ENCODE results near the gene CACNA1C. TPM values are rescaled to one million over a fixed set of nuclear protein-coding genes. Genes with fewer than 3 reads are reported as not detected.

CACNA1C gene
- total RNA-seq, 1 donor from 2014 or later: 0.02 TPM

- TF ChIP-seq CTCF (IDR thresholded peaks at IDR 0.05): no peak
- DNase-seq (no peak), ATAC-seq (ENCODE audit: low read depth) (no peak)
- Mint-ChIP-seq H3K27ac (no peak overlapping the region), H3K9me3 (no peaks in the 10 kb centered on the region), H3K4me3 (no peak overlapping the region), H3K4me1 (no peaks in the 10 kb centered on the region), H3K27me3 (peaks cover 3% of the 10 kb centered on the region), H3K36me3 (ENCODE audit: low read depth) (no peaks in the 10 kb centered on the region)
- ChIA-PET POLR2A (no interaction called here), CTCF (no interaction called here)
- intact Hi-C loops (cut with micrococcal nuclease): no loop called here
These were observed 288.4 kb downstream of the CACNA1C start for GRCh38 chr12:2341051-2341751.

GRCh38 chr12:2341871-2342270 lies 289.1 kb downstream of the CACNA1C start:
- Mint-ChIP-seq H3K27me3 (peaks cover 3% of the 10 kb centered on the region), H3K4me3 (no peak overlapping the region), H3K27ac (no peak overlapping the region), H3K9me3 (no peaks in the 10 kb centered on the region), H3K4me1 (no peaks in the 10 kb centered on the region), H3K36me3 (ENCODE audit: low read depth) (no peaks in the 10 kb centered on the region)
- ChIA-PET POLR2A (no interaction called here), CTCF (no interaction called here)
- ATAC-seq (ENCODE audit: low read depth): no peak
- DNase-seq: no peak
- TF ChIP-seq CTCF (IDR thresholded peaks at IDR 0.05): no peak
- intact Hi-C loops (cut with micrococcal nuclease): no loop called here

GRCh38 chr12:2343681-2344080 lies 290.9 kb downstream of the CACNA1C start:
- Mint-ChIP-seq H3K27ac (no peak overlapping the region), H3K27me3 (no peaks in the 10 kb centered on the region), H3K36me3 (ENCODE audit: low read depth) (no peaks in the 10 kb centered on the region), H3K9me3 (no peaks in the 10 kb centered on the region), H3K4me1 (no peaks in the 10 kb centered on the region), H3K4me3 (no peak overlapping the region)
- no peak for ATAC-seq (ENCODE audit: low read depth)
- DNase-seq: no peak
- intact Hi-C loops (cut with micrococcal nuclease): no loop called here
- CTCF ChIA-PET: no interaction called here
- POLR2A ChIA-PET: no interaction called here
- TF ChIP-seq CTCF (IDR thresholded peaks at IDR 0.05): no peak

- ATAC-seq (ENCODE audit: low read depth) (no peak), DNase-seq (no peak)
- no peak overlapping the region for H3K4me3 Mint-ChIP-seq
- no peaks in the 10 kb centered on the region for H3K9me3 Mint-ChIP-seq
- CTCF ChIA-PET: no interaction called here
- no peaks in the 10 kb centered on the region for H3K4me1 Mint-ChIP-seq
- H3K27me3 Mint-ChIP-seq: no peaks in the 10 kb centered on the region
- POLR2A ChIA-PET: no interaction called here
- H3K36me3 Mint-ChIP-seq (ENCODE audit: low read depth): no peaks in the 10 kb centered on the region
- TF ChIP-seq CTCF (IDR thresholded peaks at IDR 0.05): no peak
- intact Hi-C loops (cut with micrococcal nuclease): no loop called here
- H3K27ac Mint-ChIP-seq: no peak overlapping the region
These were observed 291.7 kb downstream of the CACNA1C start for GRCh38 chr12:2344476-2344875.

GRCh38 chr12:2344885-2345284 lies 292.1 kb downstream of the CACNA1C start:
- Mint-ChIP-seq H3K27ac (no peak overlapping the region), H3K36me3 (ENCODE audit: low read depth) (no peaks in the 10 kb centered on the region), H3K4me1 (no peaks in the 10 kb centered on the region), H3K9me3 (no peaks in the 10 kb centered on the region), H3K4me3 (no peak overlapping the region), H3K27me3 (no peaks in the 10 kb centered on the region)
- ChIA-PET POLR2A (no interaction called here), CTCF (no interaction called here)
- no peak for DNase-seq
- no peak for ATAC-seq (ENCODE audit: low read depth)
- no peak for TF ChIP-seq CTCF (IDR thresholded peaks at IDR 0.05)
- intact Hi-C loops (cut with micrococcal nuclease): no loop called here

Data from activated B cell treated with CpG ODN at 0.5 μM for 24 hours (primary cell).